GM12801 (cell line): ENCODE measurements around the gene CHMP2B.

ENCODE experiments used
- CTCF ChIP-seq: IDR thresholded peaks from one replicate; pipeline ENCODE4 v1.5.1; 2011; ENCODE audit warnings: control low read depth; ENCODE audit not compliant: insufficient read length; ENCODE audit errors: extremely low read depth

CHMP2B gene

GRCh38 chr3:87227104-87227834, at the start of gene CHMP2B:
TSS of gene CHMP2B (plus strand) at chr3:87227309. CDS start at chr3:87227523, 214 bp downstream.
- no peak for TF ChIP-seq CTCF

GRCh38 chr3:87179642-87180041, 47.5 kb upstream of the CHMP2B start:
- no peak for TF ChIP-seq CTCF

- no peak for TF ChIP-seq CTCF
Observed at GRCh38 chr3:87181551-87181950, 45.6 kb upstream of the CHMP2B start.

GRCh38 chr3:87182023-87182422, 45.1 kb upstream of the CHMP2B start:
- no peak for TF ChIP-seq CTCF

- TF ChIP-seq CTCF, result no peak
Observed at GRCh38 chr3:87186608-87187159, 40.4 kb upstream of the CHMP2B start.

GRCh38 chr3:87191175-87191574, 35.9 kb upstream of the CHMP2B start:
- no peak for TF ChIP-seq CTCF

GRCh38 chr3:87191641-87192040, 35.5 kb upstream of the CHMP2B start:
- TF ChIP-seq CTCF, result no peak
